HG02588 (cell line): ENCODE measurements around the gene KRTAP9-4.
"Not testable (repeated sequence)": the region's sequence is repeated elsewhere in the genome, so short reads cannot be mapped to it uniquely, and the experiment has no call there.

ENCODE experiments used
- ATAC-seq: cut with Tn5 transposase; IDR thresholded peaks from one replicate; pipeline ENCODE4 v1.9.1; 2021; ENCODE audit warnings: mild to moderate bottlenecking, moderate library complexity; ENCODE audit not compliant: unreplicated experiment

The KRTAP9-4 gene

DNA sequence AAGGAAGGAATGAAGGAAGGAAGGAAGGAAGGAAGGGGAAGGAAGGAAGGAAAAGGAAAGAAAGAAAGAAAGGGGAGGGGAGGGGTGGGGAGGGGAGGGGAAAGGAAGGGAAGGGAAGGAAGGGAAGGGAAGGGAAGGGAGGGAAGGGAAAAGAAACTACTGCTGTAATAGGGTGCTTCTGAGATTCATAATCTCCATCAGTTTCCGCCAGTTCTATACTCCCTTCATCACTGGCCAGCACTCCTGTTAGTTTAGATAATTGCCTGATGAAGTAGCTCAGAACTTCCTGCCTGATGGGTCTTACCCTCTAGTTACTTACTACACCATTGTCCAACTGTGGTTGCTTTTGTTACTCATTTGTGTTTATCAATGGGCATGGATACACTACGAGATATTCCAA, 13.7 kb downstream of the KRTAP9-4 start:
- no peak for ATAC-seq

DNA sequence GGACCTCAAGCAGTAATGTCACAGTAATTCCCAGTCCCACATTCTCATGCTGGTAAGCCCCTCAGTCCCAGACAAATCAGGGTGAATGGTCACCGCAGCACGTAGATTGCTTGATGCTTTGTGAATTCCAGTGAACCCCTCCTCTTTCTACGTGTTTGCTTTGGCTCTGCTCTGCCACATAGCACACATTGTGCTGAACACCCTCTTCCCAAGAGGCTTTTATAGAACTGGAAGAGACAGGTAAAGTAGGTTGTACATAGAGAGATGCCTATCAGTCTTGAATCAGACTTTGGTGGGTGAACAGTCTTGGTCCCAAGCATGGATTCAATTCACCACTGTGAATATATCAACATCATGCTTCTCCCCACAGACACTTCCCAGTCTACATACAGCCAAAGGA, 15.1 kb downstream of the KRTAP9-4 start:
- ATAC-seq: no peak

DNA sequence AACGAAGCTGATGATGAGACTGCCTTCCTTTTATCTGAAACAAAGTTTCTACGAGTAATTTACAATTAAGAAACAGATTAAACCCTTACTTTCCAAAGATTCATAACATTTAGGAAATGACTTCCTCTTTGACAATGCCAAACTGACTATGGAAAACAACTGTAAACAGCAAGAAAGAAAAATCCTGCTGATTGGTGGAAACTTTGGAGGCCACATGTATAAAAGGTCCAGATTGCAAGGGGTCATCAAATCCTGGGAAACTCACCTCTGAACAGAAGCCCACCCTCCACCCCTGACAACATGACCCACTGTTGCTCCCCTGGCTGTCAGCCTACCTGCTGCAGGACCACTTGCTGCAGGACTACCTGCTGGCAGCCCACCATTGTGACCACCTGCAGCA, 15.6 kb downstream of the KRTAP9-4 start, which contains the start of gene KRTAP9-6:
Gene KRTAP9-6, plus strand, starts transcription at position 301 of the 400 bp plus-strand sequence. Its CDS starts 0 bp downstream, at position 301.
- ATAC-seq: no peak

DNA sequence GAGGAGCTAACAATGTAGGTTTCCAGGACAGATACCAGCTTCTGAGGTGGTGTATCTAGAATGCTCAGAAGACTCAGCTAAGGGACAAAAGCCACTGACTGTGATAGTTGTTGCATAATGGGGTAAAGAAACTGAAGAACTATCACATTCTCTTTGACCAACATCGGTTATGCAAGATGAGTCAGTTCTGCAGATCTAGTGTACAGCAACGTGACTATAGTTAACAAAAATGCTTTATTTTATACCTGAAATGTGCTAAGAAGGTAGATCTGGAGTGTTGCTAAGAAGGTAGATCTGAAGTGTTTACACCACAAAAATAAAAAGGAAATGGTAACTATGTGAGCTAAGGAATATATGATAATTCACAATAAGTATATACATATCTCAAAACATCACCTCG, 18.2 kb downstream of the KRTAP9-4 start:
- ATAC-seq: no peak

DNA sequence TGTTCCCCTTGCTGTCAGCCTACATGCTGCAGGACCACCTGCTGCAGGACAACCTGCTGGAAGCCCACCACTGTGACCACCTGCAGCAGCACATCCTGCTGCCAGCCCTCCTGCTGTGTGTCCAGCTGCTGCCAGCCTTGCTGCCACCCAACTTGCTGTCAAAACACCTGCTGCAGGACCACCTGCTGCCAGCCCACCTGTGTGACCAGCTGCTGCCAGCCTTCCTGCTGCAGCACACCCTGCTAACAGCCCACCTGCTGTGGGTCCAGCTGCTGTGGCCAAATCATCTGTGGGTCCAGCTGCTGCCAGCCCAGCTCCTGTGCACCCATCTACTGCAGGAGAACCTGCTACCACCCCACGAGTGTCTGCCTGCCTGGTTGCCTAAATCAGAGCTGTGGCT, 21.8 kb downstream of the KRTAP9-4 start:
- ATAC-seq: not testable (repeated sequence)

DNA sequence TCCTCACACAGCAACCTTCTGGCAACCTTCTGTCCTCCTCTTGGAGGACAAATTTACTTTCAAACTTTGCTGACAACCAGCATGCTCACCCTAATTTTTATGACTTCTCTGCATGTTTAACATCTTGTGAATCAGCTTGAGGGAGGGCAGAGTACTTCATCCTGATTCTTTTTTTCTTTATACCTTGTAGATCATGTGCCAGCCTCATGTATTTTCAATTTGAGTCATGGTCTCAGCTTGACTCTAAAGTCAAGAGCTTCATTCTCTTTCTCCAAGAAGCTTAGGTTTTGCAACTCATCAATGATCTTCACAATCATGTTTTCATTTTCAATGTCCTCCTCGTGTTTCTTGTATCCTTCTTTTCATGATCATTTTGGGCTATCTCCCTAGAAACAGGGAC, 22.4 kb downstream of the KRTAP9-4 start:
- ATAC-seq: no peak

DNA sequence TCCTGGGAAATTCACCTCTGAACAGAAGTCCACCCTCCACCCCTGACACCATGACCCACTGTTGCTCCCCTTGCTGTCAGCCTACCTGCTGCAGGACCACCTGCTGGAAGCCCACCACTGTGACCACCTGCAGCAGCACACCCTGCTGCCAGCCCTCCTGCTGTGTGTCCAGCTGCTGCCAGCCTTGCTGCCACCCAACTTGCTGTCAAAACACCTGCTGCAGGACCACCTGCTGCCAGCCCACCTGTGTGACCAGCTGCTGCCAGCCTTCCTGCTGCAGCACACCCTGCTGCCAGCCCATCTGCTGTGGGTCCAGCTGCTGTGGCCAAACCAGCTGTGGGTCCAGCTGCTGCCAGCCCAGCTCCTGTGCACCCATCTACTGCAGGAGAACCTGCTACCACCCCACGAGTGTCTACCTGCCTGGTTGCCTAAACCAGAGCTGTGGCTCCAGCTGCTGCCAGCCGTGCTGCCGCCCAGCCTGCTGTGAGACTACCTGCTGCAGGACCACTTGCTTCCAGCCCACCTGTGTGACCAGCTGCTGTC, 26.2 kb downstream of the KRTAP9-4 start, which contains the start of gene KRTAP9-7:
Gene KRTAP9-7, plus strand, starts transcription at position 51 of the 543 bp plus-strand sequence. Its CDS starts 0 bp downstream, at position 51.
- not testable (repeated sequence) for ATAC-seq

DNA sequence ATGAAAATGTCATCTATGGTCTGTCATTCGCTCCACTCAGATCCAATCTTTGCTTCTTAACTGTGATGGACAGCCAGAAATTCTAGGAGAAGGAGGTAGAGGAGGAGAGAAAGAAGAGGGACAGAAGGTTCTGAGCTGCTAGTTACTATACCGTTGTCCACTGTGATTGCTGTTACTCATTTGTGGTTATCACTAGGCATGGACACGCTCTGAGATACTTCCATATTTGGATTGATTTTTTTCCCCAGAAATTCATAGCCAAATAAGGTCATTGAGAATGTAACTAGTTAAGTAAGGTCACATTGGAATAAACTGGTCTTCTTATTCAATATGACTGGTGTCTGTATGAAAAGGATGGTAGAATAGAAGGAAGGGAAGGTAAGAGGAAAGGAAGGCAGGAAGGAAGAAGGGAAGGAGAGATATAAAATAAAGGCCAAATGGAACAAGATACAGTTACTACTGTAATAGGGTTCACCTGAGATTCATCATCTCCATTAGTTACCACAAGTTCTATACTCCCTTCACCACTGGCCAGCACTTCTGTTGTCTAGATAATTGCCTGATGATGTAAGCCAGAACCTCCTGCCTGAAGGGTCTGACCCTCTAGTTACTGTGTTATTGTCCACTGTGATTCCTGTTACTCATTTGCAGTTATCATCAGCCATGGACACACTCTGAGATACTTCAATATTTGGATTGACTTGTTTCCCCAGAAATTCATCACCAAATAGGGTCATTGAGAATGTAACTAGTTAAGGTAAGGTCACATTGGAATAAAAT, 28.9 kb downstream of the KRTAP9-4 start:
- ATAC-seq: no peak

DNA sequence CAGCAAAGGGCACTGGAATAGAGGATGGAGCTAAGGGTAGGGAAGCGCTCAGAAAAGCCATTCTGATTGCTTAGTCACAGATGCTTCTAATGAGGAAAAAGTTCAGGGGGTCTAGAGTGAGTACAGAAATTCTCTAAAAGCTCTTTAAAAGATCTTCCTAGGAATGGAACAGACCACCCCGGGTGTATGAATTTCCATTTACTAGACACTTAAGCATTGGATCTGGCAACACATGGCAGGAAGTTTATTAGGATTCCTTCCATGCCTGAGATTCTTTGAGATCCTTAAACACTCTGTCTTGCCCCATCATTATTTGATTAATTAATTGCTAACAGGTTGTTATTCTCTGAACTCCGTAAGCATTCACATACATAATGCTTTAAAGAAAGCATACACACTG, 34.6 kb downstream of the KRTAP9-4 start:
- no peak for ATAC-seq

DNA sequence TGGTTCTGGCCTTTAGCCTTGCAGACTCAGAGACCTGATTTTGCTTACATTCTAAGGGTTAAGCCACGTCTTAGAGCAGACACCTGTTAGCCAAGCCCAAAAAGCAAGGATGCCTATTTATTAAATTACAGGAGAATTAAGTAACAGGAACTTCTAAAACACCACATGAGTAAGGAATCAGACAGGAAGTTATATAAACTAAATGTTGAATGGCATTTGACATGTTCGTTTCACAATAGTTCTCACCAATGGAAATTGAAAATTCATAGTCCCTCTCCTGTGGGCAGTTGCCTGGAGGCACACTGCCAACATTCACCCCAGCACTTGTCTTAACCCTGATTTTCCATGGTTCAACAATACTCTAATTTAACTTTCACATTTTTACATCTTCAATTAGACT, 35.1 kb downstream of the KRTAP9-4 start:
- ATAC-seq: no peak

DNA sequence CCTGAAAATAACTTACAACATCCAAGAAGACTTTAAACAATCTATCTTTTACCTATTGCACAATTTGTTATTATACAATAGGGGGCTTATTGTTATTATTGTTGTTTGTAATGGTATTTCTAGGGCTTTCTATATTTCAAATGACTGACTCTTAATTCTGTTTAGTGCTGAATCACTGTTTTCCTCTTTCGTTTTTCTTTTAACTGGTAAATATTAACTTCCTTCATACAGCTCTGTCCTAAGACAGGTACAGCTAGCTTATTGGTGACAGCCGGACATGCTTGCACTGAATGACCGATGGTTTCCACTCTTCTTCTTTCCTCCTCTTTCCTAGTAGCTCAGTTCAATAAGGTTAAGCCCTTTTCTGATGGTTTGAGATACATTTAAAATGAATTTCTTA, 37.6 kb downstream of the KRTAP9-4 start:
- ATAC-seq: no peak

DNA sequence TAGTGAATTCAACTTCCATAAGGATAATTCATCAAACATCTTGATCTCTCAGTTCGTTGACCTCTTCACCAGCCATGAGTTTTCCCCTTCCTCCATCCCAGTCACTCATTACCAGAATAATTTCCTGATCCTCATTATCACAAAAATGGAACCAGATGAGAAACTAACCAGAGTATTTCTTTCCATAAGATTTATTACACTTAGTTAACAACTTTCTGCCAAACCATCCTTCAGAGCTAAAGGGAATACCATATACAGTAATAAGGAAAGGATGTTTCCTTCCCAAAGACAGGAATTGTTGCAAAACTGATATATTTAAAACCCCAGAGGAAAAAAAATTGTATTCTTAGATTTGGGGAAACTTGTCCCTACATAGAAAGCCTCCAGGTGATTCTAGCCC, 44.5 kb downstream of the KRTAP9-4 start:
- ATAC-seq: no peak

DNA sequence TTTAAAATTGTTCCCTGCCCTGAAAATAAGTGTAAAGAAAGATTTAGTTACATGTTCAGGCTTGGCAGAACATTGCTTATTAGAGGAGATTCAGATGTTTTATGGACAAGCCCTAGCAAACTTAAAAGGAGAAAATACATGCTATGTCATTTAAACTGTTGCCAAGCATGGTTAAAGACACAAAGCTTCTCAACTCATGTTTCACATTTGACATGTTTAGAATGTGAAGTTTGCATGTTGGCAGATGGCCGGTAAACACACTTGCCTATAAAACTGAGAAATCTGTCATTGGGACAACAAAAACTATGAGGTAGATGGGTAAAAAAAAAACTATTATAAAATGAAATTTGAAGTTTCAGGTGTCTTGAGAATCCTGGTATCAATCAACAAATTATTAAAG, 47.4 kb downstream of the KRTAP9-4 start:
- no peak for ATAC-seq

DNA sequence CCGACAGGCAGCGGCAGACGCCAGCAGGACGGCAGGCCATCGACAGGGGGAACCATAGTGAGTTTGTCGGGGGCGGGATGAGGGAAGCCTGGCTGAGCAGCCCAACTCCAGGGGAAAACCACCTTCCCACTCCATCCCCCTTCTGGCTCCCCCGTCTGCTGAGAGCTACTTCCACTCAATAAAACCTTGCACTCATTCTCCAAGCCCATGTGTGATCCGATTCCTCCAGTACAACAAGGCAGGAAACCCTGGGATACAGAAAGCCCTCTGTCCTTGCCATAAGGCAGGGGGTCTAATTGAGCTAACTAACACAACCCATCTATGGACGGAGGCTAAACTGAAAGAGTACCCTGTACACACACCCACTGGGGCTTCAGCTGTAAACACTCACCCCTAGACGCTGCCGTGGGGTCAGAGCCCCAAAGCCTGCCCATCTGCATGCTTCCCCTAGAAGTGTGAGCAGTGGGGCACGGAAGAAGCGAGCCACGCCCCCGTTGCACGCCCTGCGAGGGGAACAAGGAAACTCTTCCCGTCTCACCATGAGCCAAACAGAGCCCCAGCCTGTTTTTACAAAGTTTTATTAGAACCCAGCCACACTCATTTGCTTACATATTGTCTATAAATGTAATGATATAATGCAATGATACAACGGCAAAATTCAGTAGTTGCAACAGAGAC, 49.1 kb downstream of the KRTAP9-4 start:
- ATAC-seq: no peak
